GM19455 (cell line): Measurements from ENCODE around the gene AFP.
"Not testable (repeated sequence)": the region's sequence is repeated elsewhere in the genome, so short reads cannot be mapped to it uniquely, and the experiment has no call there.

Source experiments
- ATAC-seq: cut with Tn5 transposase; IDR thresholded peaks from one replicate; pipeline ENCODE4 v1.9.1; 2021; ENCODE audit not compliant: unreplicated experiment

The AFP gene

DNA sequence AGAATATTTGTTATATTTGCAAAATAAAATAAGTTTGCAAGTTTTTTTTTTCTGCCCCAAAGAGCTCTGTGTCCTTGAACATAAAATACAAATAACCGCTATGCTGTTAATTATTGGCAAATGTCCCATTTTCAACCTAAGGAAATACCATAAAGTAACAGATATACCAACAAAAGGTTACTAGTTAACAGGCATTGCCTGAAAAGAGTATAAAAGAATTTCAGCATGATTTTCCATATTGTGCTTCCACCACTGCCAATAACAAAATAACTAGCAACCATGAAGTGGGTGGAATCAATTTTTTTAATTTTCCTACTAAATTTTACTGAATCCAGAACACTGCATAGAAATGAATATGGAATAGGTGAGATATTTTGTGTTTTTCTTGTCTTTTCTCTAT lies at the start of gene AFP:
Gene AFP, plus strand, starts transcription at position 238 of the 400 bp plus-strand sequence. Its CDS starts 42 bp downstream, at position 280.
- ATAC-seq, result no peak

DNA sequence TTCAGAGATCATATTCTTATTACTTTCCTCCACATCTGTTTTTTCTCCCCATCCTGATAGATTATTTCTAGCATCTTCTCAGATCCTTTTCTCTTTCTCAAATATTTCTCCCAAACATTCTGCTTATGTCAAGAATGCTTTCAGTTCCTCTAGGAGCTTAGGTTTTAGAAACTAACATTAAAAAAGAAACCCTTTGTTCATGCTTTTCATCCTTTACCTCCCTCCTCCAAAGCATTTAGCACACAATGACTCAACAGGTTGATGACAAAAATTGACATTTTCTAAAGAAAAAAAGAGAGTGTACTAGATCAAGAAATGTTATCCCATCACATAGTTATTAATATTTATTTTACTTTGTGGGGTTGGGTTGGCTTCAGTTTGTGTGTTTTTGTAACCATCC lies 48.5 kb upstream of the AFP start:
- no peak for ATAC-seq

DNA sequence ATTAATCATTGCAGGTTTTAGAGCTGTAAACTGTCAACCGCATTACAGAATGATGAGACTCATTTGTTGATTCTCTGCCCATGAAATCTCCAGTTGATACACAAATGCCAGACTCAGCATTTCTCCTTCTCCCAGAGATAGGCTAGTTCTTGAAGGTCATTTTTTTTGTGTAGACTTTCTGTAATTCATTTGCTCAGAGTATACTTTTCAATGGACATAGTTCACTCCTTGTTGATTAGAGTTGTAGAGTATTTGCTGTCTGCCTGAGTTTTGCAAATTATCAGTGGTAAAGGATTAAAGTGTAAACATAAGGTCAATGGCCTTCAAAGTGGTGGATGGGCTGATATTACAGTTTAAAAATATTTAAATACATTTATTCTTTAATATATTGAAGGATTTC lies 47.1 kb upstream of the AFP start:
- no peak for ATAC-seq

DNA sequence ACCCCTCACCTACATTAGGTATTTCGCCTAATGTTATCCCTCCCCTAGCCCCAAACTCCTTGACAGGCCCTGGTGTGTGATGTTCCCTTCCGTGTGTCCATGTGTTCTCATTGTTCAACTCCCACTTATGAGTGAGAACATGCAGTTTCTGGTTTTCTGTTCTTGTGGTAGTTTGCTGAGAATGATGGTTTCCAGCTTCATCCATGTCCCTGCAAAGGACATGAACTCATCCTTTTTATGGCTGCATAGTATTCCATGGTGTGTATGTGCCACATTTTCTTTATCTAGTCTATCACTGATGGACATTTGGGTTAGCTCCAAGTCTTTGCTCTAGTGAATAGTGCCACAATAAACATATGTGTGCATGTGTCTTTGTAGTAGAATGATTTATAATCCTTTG lies 46.4 kb upstream of the AFP start:
- ATAC-seq, result not testable (repeated sequence)

DNA sequence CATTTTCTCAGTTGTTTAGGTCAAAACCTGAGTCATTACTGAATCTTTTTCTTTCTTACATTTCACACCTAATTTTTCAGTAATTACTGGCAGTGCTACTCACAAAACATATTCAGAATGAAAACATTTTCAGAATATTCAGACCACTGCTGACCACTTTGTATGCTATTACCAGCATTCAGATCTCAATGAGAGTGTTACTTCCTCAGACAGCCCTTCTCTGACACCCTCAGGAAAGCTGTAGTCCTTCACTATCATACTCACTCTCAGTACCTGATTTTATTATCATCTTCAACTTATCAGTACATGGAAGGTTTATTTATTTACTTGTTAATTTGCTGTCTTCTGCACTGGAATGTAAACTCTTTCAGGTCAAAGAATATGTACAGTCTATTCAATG lies 44.2 kb upstream of the AFP start:
- no peak for ATAC-seq

DNA sequence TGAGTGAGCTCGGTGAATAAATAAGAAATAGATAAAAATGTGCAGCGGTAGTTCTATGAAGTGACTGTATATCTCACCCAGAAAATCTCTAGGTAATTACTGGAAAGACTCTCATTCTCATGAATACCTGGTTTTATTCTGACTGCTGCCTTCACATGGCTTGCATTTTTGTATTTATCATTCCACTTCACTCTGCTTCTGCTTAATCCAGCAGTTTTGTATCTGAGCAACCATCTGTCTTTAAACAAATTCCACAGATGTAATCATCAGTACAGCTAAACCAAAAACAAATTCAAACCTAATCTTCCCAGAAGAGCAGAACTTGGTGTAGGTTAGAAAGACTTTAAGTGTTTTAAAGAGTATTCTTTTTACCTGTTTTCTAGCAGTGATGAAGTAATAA lies 43.1 kb upstream of the AFP start:
- no peak for ATAC-seq

DNA sequence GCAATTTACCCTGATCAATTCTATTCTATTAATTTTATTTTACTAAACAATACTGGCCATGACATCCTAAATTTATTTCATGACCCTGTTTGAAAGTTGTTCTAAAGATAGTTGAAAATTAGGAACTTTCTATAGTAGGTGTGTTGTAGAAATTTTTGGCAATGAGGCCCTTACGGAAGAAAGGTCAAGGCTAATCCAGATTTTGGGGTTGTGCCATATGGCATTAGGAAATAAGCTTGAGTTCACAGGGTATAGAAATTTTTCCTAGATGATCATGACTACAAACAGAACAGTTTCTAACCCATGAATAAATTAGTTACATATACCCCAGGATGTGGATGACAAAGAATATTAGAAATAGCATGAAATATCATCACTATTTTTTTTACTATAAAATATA lies 39.7 kb upstream of the AFP start:
- ATAC-seq, result no peak

DNA sequence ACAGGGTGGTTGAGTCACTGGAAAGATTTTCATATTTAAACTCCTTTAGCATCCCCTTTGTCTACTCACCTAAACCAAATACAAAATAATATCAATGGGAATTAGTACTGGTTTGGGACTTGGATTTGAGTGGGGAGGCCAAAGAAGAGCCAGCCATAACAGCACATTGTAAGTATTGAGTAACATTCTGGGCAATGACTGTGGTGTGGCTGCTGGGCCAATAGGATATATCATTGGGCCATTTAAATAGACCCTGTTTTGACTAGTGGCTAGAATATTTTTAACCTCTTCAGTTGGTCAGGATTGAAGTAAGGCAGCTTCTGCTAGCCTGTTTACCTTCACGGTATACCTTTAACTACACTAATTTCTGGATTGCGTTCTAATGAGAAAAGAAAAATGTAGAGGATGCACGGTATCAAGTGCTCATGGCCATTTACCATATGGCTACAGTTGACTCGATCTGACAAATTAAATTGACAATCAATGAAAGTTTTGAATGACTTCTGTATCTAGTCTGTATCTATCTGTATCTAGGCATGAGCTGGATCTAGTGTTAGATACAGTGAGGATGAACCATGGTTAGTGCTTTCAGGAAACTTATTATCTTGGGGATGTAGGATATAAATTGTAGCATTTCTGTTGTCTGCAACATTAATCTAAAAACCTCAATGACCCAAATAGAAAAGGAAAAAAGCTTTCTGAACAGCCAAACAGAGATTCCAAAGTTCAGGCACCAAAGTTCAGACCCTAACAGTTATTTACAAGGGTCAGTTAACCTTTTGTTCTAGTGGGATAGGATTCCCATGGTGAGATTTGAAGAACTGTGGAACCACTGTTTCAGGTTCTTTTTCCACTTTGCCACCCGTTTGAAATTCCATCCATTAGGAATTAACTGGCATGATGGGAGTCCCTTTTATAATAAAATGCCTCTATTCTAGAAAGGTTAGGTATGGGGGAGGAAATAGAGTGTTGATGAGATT lies 38.7 kb upstream of the AFP start:
- no peak for ATAC-seq

DNA sequence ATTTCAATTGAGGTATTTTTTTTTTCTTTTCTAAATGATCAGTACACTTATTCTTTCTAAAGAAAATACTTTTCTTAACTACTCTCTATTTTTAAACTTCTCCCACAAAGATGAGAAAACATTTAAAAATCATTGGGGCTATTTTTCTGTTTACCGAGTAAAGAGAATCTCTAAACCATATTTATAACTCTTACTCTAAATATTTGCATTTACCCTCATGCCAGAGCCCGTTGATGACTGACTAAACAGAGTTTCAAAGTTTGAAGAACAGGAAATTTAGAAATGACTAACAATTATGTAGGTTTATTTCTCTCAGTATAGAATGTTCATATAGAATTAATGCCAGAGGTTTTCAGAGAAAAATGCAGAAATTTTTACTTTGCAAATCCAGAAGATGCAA lies 34.6 kb upstream of the AFP start:
- no peak for ATAC-seq

DNA sequence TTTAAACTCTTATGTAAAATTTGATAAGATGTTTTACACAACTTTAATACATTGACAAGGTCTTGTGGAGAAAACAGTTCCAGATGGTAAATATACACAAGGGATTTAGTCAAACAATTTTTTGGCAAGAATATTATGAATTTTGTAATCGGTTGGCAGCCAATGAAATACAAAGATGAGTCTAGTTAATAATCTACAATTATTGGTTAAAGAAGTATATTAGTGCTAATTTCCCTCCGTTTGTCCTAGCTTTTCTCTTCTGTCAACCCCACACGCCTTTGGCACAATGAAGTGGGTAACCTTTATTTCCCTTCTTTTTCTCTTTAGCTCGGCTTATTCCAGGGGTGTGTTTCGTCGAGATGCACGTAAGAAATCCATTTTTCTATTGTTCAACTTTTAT lies 32.0 kb upstream of the AFP start, which contains the start of gene ALB:
Gene ALB, plus strand, starts transcription at position 246 of the 400 bp plus-strand sequence. Its CDS starts 41 bp downstream, at position 287.
- no peak for ATAC-seq

DNA sequence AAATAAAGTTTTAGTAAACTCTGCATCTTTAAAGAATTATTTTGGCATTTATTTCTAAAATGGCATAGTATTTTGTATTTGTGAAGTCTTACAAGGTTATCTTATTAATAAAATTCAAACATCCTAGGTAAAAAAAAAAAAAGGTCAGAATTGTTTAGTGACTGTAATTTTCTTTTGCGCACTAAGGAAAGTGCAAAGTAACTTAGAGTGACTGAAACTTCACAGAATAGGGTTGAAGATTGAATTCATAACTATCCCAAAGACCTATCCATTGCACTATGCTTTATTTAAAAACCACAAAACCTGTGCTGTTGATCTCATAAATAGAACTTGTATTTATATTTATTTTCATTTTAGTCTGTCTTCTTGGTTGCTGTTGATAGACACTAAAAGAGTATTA lies 31.6 kb upstream of the AFP start:
- ATAC-seq, result no peak

DNA sequence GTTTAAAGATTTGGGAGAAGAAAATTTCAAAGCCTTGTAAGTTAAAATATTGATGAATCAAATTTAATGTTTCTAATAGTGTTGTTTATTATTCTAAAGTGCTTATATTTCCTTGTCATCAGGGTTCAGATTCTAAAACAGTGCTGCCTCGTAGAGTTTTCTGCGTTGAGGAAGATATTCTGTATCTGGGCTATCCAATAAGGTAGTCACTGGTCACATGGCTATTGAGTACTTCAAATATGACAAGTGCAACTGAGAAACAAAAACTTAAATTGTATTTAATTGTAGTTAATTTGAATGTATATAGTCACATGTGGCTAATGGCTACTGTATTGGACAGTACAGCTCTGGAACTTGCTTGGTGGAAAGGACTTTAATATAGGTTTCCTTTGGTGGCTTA lies 30.9 kb upstream of the AFP start:
- ATAC-seq, result no peak

DNA sequence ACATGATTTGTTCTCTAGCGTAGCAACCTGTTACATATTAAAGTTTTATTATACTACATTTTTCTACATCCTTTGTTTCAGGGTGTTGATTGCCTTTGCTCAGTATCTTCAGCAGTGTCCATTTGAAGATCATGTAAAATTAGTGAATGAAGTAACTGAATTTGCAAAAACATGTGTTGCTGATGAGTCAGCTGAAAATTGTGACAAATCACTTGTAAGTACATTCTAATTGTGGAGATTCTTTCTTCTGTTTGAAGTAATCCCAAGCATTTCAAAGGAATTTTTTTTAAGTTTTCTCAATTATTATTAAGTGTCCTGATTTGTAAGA lies 29.5 kb upstream of the AFP start:
- ATAC-seq, result no peak

DNA sequence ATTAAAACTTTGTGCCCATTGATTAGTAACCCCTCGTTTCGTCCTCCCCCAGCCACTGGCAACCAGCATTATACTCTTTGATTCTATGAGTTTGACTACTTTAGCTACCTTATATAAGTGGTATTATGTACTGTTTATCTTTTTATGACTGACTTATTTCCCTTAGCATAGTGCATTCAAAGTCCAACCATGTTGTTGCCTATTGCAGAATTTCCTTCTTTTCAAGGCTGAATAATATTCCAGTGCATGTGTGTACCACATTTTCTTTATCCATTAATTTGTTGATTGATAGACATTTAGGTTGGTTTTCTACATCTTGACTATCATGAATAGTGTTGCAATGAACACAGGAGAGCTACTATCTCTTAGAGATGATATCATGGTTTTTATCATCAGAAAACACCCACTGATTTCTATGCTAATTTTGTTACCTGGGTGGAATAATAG lies 28.8 kb upstream of the AFP start:
- ATAC-seq, result no peak

DNA sequence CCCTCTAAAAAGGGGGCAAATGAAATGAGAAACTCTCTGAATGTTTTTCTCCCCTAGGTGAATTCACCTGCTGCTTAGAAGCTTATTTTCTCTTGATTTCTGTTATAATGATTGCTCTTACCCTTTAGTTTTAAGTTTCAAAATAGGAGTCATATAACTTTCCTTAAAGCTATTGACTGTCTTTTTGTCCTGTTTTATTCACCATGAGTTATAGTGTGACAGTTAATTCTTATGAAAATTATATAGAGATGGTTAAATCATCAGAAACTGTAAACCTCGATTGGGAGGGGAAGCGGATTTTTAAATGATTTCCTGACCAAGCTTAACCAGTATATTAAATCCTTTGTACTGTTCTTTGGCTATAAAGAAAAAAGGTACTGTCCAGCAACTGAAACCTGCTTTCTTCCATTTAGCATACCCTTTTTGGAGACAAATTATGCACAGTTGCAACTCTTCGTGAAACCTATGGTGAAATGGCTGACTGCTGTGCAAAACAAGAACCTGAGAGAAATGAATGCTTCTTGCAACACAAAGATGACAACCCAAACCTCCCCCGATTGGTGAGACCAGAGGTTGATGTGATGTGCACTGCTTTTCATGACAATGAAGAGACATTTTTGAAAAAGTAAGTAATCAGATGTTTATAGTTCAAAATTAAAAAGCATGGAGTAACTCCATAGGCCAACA lies 27.7 kb upstream of the AFP start:
- no peak for ATAC-seq

DNA sequence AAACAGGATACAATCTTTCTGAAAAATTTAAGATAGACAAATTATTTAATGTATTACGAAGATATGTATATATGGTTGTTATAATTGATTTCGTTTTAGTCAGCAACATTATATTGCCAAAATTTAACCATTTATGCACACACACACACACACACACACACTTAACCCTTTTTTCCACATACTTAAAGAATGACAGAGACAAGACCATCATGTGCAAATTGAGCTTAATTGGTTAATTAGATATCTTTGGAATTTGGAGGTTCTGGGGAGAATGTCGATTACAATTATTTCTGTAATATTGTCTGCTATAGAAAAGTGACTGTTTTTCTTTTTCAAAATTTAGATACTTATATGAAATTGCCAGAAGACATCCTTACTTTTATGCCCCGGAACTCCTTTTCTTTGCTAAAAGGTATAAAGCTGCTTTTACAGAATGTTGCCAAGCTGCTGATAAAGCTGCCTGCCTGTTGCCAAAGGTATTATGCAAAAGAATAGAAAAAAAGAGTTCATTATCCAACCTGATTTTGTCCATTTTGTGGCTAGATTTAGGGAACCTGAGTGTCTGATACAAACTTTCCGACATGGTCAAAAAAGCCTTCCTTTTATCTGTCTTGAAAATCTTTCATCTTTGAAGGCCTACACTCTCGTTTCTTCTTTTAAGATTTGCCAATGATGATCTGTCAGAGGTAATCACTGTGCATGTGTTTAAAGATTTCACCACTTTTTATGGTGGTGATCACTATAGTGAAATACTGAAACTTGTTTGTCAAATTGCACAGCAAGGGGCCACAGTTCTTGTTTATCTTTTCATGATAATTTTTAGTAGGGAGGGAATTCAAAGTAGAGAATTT lies 26.8 kb upstream of the AFP start:
- ATAC-seq, result no peak

DNA sequence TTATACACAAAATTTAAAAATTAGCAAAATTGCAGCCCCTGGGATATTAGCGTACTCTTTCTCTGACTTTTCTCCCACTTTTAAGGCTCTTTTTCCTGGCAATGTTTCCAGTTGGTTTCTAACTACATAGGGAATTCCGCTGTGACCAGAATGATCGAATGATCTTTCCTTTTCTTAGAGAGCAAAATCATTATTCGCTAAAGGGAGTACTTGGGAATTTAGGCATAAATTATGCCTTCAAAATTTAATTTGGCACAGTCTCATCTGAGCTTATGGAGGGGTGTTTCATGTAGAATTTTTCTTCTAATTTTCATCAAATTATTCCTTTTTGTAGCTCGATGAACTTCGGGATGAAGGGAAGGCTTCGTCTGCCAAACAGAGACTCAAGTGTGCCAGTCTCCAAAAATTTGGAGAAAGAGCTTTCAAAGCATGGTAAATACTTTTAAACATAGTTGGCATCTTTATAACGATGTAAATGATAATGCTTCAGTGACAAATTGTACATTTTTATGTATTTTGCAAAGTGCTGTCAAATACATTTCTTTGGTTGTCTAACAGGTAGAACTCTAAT lies 26.0 kb upstream of the AFP start:
- no peak for ATAC-seq

DNA sequence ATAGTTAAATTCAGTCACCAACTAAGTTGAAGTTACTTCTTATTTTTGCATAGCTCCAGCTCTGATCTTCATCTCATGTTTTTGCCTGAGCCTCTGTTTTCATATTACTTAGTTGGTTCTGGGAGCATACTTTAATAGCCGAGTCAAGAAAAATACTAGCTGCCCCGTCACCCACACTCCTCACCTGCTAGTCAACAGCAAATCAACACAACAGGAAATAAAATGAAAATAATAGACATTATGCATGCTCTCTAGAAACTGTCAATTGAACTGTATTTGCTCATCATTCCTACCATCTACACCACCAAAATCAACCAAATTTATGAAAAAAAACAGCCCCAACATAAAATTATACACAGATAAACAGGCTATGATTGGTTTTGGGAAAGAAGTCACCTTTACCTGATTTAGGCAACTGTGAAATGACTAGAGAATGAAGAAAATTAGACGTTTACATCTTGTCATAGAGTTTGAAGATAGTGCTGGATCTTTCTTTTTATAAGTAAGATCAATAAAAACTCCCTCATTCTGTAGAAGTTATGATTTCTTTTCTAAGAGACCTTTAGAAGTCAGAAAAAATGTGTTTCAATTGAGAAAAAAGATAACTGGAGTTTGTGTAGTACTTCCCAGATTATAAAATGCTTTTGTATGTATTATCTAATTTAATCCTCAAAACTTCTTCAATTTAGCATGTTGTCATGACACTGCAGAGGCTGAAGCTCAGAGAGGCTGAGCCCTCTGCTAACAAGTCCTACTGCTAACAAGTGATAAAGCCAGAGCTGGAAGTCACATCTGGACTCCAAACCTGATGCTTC lies 24.9 kb upstream of the AFP start:
- ATAC-seq, result no peak

DNA sequence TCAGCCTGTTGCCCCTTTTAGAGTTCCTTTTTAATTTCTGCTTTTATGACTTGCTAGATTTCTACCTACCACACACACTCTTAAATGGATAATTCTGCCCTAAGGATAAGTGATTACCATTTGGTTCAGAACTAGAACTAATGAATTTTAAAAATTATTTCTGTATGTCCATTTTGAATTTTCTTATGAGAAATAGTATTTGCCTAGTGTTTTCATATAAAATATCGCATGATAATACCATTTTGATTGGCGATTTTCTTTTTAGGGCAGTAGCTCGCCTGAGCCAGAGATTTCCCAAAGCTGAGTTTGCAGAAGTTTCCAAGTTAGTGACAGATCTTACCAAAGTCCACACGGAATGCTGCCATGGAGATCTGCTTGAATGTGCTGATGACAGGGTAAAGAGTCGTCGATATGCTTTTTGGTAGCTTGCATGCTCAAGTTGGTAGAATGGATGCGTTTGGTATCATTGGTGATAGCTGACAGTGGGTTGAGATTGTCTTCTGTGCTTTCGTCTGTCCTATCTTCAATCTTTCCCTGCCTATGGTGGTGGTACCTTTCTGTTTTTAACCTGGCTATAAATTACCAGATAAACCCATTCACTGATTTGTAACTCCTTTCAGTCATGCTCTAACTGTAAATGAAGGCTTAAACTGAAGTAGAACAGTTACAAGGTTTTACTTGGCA lies 24.1 kb upstream of the AFP start:
- no peak for ATAC-seq
